GM23338 (cell line): Measurements from ENCODE around the gene RFC2. TPM values are rescaled to one million over a fixed set of nuclear protein-coding genes. Genes with fewer than 3 reads are reported as not detected.

Source experiments
- ATAC-seq: fragments of 200-7000 bp; cut with Tn5 transposase; 3 replicates; pipeline ENCODE4 v1.9.1; 2020
- DNase-seq: peaks from one replicate; pipeline ENCODE4 v3.0.0-alpha.2; 2015; ENCODE audit warnings: low spot score
- H2AFZ ChIP-seq: fragments of 200-600 bp; sonication (generic); 2 replicates; pipeline ENCODE4 v1.8.0; 2016; ENCODE audit warnings: antibody characterized with exemption, mild to moderate bottlenecking, moderate library complexity
- H3F3A ChIP-seq: fragments of 200-600 bp; sonication (generic); replicated peaks from 2 replicates; pipeline ENCODE4 v1.8.0; 2017; ENCODE audit warnings: antibody characterized with exemption, mixed run types, low read depth
- H3K27ac ChIP-seq: fragments of 200-600 bp; sonication (generic); 2 replicates; pipeline ENCODE4 v1.6.1; 2016; ENCODE audit warnings: low read depth
- H3K27me3 ChIP-seq: fragments of 200-600 bp; sonication (generic); 2 replicates; pipeline ENCODE4 v1.8.0; 2016; ENCODE audit warnings: mild to moderate bottlenecking, mixed run types, moderate library complexity; ENCODE audit not compliant: insufficient read depth
- H3K36me3 ChIP-seq: fragments of 200-600 bp; sonication (generic); 2 replicates; pipeline ENCODE4 v1.8.0; 2016; ENCODE audit warnings: mild to moderate bottlenecking; ENCODE audit not compliant: insufficient read depth
- H3K4me1 ChIP-seq: fragments of 200-600 bp; sonication (generic); 2 replicates; pipeline ENCODE4 v1.8.0; 2016; ENCODE audit warnings: mild to moderate bottlenecking, moderate library complexity; ENCODE audit not compliant: insufficient read depth
- H3K4me2 ChIP-seq: fragments of 200-600 bp; sonication (generic); 2 replicates; pipeline ENCODE4 v1.7.1; 2017; ENCODE audit warnings: mixed run types
- H3K4me3 ChIP-seq: fragments of 200-600 bp; sonication (generic); 2 replicates; pipeline ENCODE4 v1.6.1; 2016; ENCODE audit warnings: mixed run types
- H3K79me2 ChIP-seq: fragments of 200-600 bp; sonication (generic); replicated peaks from 2 replicates; pipeline ENCODE4 v1.8.0; 2017; ENCODE audit warnings: mild to moderate bottlenecking; ENCODE audit not compliant: insufficient read depth
- H3K9me2 ChIP-seq: fragments of 200-600 bp; sonication (generic); 2 replicates; pipeline ENCODE4 v1.8.0; 2017; ENCODE audit not compliant: insufficient read depth
- H4K20me1 ChIP-seq: fragments of 200-600 bp; sonication (generic); replicated peaks from 2 replicates; pipeline ENCODE4 v1.8.0; 2017; ENCODE audit warnings: mild to moderate bottlenecking; ENCODE audit not compliant: insufficient read depth
- H3K27ac Mint-ChIP-seq: 2 replicates; pipeline ENCODE4 v1.8.0; 2020; ENCODE audit warnings: inconsistent platforms, mild to moderate bottlenecking, moderate library complexity, mixed read lengths
- H3K27me3 Mint-ChIP-seq: 3 replicates; pipeline ENCODE4 v1.8.0; 2022; ENCODE audit warnings: low read depth, mild to moderate bottlenecking, moderate library complexity, mixed read lengths, inconsistent platforms; ENCODE audit not compliant: insufficient read depth, poor library complexity
- H3K36me3 Mint-ChIP-seq: 3 replicates; pipeline ENCODE4 v1.8.0; 2021; ENCODE audit warnings: low read depth, mild to moderate bottlenecking, inconsistent platforms, moderate library complexity, mixed read lengths
- H3K4me1 Mint-ChIP-seq: 3 replicates; pipeline ENCODE4 v1.8.0; 2020; ENCODE audit warnings: mild to moderate bottlenecking, inconsistent platforms, mixed read lengths
- H3K4me3 Mint-ChIP-seq: 3 replicates; pipeline ENCODE4 v1.8.0; 2021; ENCODE audit warnings: moderate library complexity, mild to moderate bottlenecking, inconsistent platforms, mixed read lengths
- H3K9me3 Mint-ChIP-seq: 3 replicates; pipeline ENCODE4 v1.8.0; 2020; ENCODE audit warnings: moderate library complexity, mild to moderate bottlenecking, inconsistent platforms, mixed read lengths
- CREB1 ChIP-seq: fragments of 250-450 bp; sonication (Bioruptor Pico); IDR thresholded peaks from 2 replicates; pipeline ENCODE4 v1.5.0; 2020; ENCODE audit warnings: low read depth, mild to moderate bottlenecking, moderate library complexity
- EZH2 ChIP-seq: fragments of 200-600 bp; sonication (generic); IDR thresholded peaks from one replicate; pipeline ENCODE4 v1.8.0; 2017; ENCODE audit warnings: antibody characterized with exemption, mild to moderate bottlenecking, low read depth; ENCODE audit not compliant: unreplicated experiment
- NANOG ChIP-seq: IDR thresholded peaks from 2 replicates; pipeline ENCODE4 v1.6.1; 2016; ENCODE audit warnings: antibody characterized with exemption, borderline replicate concordance
- POLR2AphosphoS5 ChIP-seq: IDR thresholded peaks from 2 replicates; pipeline ENCODE4 v1.6.1; 2016; ENCODE audit warnings: antibody characterized with exemption, low read depth
- ZNF114 ChIP-seq: fragments of 250-450 bp; sonication (Bioruptor Pico); IDR thresholded peaks from 2 replicates; pipeline ENCODE4 v1.5.0; 2020; ENCODE audit warnings: mild to moderate bottlenecking, moderate library complexity
- ZNF331 ChIP-seq: fragments of 250-450 bp; sonication (Bioruptor Pico); IDR thresholded peaks from 2 replicates; pipeline ENCODE4 v1.5.0; 2020; ENCODE audit warnings: low read depth, mild to moderate bottlenecking, moderate library complexity
- polyA plus RNA-seq: library from polyadenylated mRNA; unstranded; fragments of >200 nt; fragmentation: Nextera tagmentation; extraction: Ambion mirVana; gene quantifications from 2 replicates; pipeline ENCODE4 v1.2.1, GENCODE V29; 2016
- total RNA-seq: library from RNA; depleted of rRNA; stranded (reverse); fragments of >200 nt; shearing (Covaris generic); gene quantifications from 2 replicates; pipeline ENCODE4 v1.2.3, GENCODE V29; 2014
- TF ChIP-seq, protein P1 (sequence below): IDR thresholded peaks from one replicate; pipeline ENCODE4 v1.6.1; 2018; ENCODE audit warnings: antibody characterized with exemption; ENCODE audit not compliant: unreplicated experiment
- TF ChIP-seq, protein P2 (sequence below): fragments of 250-450 bp; sonication (Bioruptor Pico); IDR thresholded peaks from 2 replicates; pipeline ENCODE4 v1.5.0; 2020; ENCODE audit warnings: mild to moderate bottlenecking, moderate library complexity

RFC2 gene
- total and polyA plus RNA-seq, 2 experiments from 2014 or later, result 56.4 to 75.2 TPM

DNA sequence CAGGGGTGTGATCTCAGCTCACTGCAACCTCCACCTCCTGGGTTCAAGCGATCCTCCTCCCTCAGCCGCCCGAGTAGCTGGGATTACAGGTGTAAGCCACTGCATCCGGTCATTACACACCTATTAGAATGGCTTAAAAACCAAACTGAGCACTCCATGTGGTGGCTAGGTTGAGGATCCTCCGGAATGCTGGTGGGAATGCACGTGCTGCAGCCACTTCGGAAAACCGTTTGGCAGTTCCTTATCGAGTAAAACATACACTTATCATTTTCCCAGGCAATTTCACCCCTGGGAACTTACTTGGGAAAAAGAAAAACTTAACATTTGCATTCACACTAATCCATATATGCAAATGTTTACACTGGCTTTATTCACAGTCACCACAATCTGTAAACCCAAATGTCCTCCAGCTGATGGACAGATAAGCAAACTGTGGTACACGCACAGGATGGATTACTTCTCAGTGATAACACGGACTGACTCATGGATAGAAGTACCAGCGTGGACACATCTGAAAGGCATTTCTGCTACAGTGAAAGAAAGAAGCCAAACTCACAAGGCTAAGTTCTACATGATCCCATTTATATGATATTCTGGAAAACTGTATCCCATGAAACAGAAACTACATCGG is 20.4 kb downstream of the RFC2 start:
- no peak for ATAC-seq
- H3K4me2 ChIP-seq, result no peak overlapping the region
- no peak overlapping the region for H2AFZ ChIP-seq
- H3K36me3 ChIP-seq, result peaks cover 58% of the 10 kb centered on the region
- no peaks in the 10 kb centered on the region for H3K27me3 ChIP-seq
- no peak overlapping the region for H3K4me3 Mint-ChIP-seq
- H3F3A ChIP-seq, result peaks cover 8% of the 10 kb centered on the region; the same call in 1 of the 2 replicates
- no peak for DNase-seq
- no peaks in the 10 kb centered on the region for H3K9me3 Mint-ChIP-seq
- no peak overlapping the region for H3K27ac ChIP-seq
- H3K27ac Mint-ChIP-seq, result no peak overlapping the region
- peaks cover 2% of the 10 kb centered on the region for H3K27me3 Mint-ChIP-seq
- peaks cover 93% of the 10 kb centered on the region for H3K36me3 Mint-ChIP-seq
- H4K20me1 ChIP-seq, result no peaks in the 10 kb centered on the region
- TF ChIP-seq, protein P1, sequence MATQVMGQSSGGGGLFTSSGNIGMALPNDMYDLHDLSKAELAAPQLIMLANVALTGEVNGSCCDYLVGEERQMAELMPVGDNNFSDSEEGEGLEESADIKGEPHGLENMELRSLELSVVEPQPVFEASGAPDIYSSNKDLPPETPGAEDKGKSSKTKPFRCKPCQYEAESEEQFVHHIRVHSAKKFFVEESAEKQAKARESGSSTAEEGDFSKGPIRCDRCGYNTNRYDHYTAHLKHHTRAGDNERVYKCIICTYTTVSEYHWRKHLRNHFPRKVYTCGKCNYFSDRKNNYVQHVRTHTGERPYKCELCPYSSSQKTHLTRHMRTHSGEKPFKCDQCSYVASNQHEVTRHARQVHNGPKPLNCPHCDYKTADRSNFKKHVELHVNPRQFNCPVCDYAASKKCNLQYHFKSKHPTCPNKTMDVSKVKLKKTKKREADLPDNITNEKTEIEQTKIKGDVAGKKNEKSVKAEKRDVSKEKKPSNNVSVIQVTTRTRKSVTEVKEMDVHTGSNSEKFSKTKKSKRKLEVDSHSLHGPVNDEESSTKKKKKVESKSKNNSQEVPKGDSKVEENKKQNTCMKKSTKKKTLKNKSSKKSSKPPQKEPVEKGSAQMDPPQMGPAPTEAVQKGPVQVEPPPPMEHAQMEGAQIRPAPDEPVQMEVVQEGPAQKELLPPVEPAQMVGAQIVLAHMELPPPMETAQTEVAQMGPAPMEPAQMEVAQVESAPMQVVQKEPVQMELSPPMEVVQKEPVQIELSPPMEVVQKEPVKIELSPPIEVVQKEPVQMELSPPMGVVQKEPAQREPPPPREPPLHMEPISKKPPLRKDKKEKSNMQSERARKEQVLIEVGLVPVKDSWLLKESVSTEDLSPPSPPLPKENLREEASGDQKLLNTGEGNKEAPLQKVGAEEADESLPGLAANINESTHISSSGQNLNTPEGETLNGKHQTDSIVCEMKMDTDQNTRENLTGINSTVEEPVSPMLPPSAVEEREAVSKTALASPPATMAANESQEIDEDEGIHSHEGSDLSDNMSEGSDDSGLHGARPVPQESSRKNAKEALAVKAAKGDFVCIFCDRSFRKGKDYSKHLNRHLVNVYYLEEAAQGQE, result no peak
- no peaks in the 10 kb centered on the region for H3K9me2 ChIP-seq
- H3K4me3 ChIP-seq, result no peak overlapping the region
- H3K79me2 ChIP-seq, result no peaks in the 10 kb centered on the region
- no peaks in the 10 kb centered on the region for H3K4me1 ChIP-seq
- no peaks in the 10 kb centered on the region for H3K4me1 Mint-ChIP-seq

DNA sequence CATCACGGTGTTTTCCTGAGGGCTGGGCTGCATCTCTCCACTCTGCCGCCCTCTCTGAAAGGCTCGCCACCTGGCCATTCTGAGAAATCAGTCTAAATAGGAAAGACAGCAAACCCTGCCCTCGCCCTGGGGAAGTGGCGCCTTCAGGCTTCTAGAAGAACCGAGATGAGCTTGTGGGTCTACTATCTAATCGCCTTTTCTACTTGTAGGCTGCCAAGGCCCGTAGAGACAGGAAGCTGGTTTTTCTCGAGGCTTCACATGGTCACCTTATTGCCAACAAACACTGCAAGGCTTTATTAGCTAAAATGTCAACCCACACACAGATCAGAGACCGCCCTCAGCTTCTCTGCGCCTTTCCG is 23.0 kb downstream of the RFC2 start:
- H3K9me2 ChIP-seq, result no peaks in the 10 kb centered on the region
- H3K36me3 ChIP-seq, result peaks cover 41% of the 10 kb centered on the region
- H3K27ac Mint-ChIP-seq, result no peak overlapping the region; the same call in 1 of the 2 replicates
- H4K20me1 ChIP-seq, result 0 out of 2 replicates have a peak, but pooled peaks cover 3% of the 10 kb centered on the region
- no peaks in the 10 kb centered on the region for H3K27me3 ChIP-seq
- H3K4me3 Mint-ChIP-seq, result no peak overlapping the region
- peaks cover 5% of the 10 kb centered on the region; the same call in 1 of the 2 replicates for H3F3A ChIP-seq
- H3K27ac ChIP-seq, result no peak overlapping the region
- no peaks in the 10 kb centered on the region for H3K9me3 Mint-ChIP-seq
- no peak overlapping the region for H3K4me3 ChIP-seq
- H2AFZ ChIP-seq, result no peak overlapping the region
- H3K4me1 Mint-ChIP-seq, result no peaks in the 10 kb centered on the region
- ATAC-seq (no peak), DNase-seq (no peak)
- H3K27me3 Mint-ChIP-seq, result peaks cover 4% of the 10 kb centered on the region
- no peaks in the 10 kb centered on the region for H3K79me2 ChIP-seq
- no peaks in the 10 kb centered on the region for H3K4me1 ChIP-seq
- no peak overlapping the region for H3K4me2 ChIP-seq
- H3K36me3 Mint-ChIP-seq, result peaks cover 77% of the 10 kb centered on the region
- TF ChIP-seq EZH2 (no peak), ZNF114 (CRISPR knock-in tag) (no peak), CREB1 (no peak), POLR2AphosphoS5 (no peak), NANOG (no peak), ZNF331 (no peak)
- TF ChIP-seq, protein P1, result no peak
- TF ChIP-seq, protein P2, sequence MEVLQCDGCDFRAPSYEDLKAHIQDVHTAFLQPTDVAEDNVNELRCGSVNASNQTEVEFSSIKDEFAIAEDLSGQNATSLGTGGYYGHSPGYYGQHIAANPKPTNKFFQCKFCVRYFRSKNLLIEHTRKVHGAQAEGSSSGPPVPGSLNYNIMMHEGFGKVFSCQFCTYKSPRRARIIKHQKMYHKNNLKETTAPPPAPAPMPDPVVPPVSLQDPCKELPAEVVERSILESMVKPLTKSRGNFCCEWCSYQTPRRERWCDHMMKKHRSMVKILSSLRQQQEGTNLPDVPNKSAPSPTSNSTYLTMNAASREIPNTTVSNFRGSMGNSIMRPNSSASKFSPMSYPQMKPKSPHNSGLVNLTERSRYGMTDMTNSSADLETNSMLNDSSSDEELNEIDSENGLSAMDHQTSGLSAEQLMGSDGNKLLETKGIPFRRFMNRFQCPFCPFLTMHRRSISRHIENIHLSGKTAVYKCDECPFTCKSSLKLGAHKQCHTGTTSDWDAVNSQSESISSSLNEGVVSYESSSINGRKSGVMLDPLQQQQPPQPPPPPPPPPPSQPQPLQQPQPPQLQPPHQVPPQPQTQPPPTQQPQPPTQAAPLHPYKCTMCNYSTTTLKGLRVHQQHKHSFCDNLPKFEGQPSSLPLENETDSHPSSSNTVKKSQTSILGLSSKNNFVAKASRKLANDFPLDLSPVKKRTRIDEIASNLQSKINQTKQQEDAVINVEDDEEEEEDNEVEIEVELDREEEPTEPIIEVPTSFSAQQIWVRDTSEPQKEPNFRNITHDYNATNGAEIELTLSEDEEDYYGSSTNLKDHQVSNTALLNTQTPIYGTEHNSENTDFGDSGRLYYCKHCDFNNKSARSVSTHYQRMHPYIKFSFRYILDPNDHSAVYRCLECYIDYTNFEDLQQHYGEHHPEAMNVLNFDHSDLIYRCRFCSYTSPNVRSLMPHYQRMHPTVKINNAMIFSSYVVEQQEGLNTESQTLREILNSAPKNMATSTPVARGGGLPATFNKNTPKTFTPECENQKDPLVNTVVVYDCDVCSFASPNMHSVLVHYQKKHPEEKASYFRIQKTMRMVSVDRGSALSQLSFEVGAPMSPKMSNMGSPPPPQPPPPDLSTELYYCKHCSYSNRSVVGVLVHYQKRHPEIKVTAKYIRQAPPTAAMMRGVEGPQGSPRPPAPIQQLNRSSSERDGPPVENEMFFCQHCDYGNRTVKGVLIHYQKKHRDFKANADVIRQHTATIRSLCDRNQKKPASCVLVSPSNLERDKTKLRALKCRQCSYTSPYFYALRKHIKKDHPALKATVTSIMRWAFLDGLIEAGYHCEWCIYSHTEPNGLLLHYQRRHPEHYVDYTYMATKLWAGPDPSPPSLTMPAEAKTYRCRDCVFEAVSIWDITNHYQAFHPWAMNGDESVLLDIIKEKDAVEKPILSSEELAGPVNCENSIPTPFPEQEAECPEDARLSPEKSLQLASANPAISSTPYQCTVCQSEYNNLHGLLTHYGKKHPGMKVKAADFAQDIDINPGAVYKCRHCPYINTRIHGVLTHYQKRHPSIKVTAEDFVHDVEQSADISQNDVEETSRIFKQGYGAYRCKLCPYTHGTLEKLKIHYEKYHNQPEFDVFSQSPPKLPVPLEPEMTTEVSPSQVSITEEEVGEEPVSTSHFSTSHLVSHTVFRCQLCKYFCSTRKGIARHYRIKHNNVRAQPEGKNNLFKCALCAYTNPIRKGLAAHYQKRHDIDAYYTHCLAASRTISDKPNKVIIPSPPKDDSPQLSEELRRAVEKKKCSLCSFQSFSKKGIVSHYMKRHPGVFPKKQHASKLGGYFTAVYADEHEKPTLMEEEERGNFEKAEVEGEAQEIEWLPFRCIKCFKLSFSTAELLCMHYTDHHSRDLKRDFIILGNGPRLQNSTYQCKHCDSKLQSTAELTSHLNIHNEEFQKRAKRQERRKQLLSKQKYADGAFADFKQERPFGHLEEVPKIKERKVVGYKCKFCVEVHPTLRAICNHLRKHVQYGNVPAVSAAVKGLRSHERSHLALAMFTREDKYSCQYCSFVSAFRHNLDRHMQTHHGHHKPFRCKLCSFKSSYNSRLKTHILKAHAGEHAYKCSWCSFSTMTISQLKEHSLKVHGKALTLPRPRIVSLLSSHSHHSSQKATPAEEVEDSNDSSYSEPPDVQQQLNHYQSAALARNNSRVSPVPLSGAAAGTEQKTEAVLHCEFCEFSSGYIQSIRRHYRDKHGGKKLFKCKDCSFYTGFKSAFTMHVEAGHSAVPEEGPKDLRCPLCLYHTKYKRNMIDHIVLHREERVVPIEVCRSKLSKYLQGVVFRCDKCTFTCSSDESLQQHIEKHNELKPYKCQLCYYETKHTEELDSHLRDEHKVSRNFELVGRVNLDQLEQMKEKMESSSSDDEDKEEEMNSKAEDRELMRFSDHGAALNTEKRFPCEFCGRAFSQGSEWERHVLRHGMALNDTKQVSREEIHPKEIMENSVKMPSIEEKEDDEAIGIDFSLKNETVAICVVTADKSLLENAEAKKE (CRISPR knock-in tag), result no peak
